ENCODE measurements around the gene CD5L. TPM values are rescaled to one million over a fixed set of nuclear protein-coding genes. Genes with fewer than 3 reads are reported as not detected.

CD5L gene
- total and polyA plus RNA-seq, 9 of the 15 experiments (the other 6 are each of a cell fraction or from before 2014, with no cell fraction given) = not detected

DNA sequence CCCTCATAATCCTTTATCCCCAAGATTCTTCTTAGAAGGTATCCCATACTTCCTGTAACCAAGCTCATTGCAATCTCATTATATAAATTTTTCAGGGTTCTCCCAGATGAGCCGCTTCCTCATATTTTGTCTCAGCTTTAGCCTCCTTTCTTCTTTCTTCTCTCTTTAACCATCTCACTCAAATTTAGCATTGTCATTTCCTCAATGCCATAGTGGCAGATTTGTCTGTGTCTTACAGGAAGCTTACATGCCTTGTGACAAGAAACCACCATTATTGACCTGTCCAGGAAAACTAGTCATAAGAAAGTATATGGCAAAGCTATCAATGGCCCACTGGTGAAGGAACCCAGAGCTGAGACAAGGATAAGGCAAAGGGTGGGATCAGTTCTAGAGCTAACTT, 58.7 kb downstream of the CD5L start:
- no peak for FAIRE-seq
- no peaks in the 10 kb centered on the region for H4K20me1 ChIP-seq (replicated peaks; ENCODE audit: control insufficient read depth, insufficient read depth, low read length)
- ChIA-PET CTCF (ENCODE audit: low intra/inter-chr PET ratio) (no interaction called here), POLR2A (no interaction called here)
- WGBS (ENCODE audit: insufficient coverage, low coverage, missing lambda C conversion rate) = 0% methylated on average over 1 of the region's 1 CpG
- no peak overlapping the region for H3K4me3 ChIP-seq
- no TSS peak for BruUV-seq (replicated peaks)
- H3K36me3 ChIP-seq (ENCODE audit: control insufficient read depth, insufficient read depth, low read length) = no peaks in the 10 kb centered on the region
- no peaks in the 10 kb centered on the region for H3K27me3 ChIP-seq (ENCODE audit: control insufficient read depth in 2 of 2, insufficient read depth in 2 of 2, low read length in 2 of 2)
- no peak overlapping the region for H3K9ac ChIP-seq (ENCODE audit: insufficient read depth in 1 of 2, low read depth in 2 of 2, low read length in 2 of 2)
- ATAC-seq = no peak
- no peak overlapping the region for H3K27ac ChIP-seq (ENCODE audit: extremely low read depth, low read depth, low read length)
- H3K9me1 ChIP-seq (ENCODE audit: control insufficient read depth, insufficient read depth, low read length) = no peaks in the 10 kb centered on the region
- in situ Hi-C loops (cut with MboI) = no loop called here
- no peak overlapping the region for H3K4me2 ChIP-seq (ENCODE audit: insufficient read depth, low read length)
- H3K79me2 ChIP-seq (ENCODE audit: control insufficient read depth, insufficient read depth, low read length) = no peaks in the 10 kb centered on the region
- H2AFZ ChIP-seq (ENCODE audit: low read depth, low read length) = no peak overlapping the region
- H3K9me3 ChIP-seq (replicated peaks; ENCODE audit: control insufficient read depth, insufficient read depth, low read depth, low read length) = no peaks in the 10 kb centered on the region
- intact Hi-C loops (cut with micrococcal nuclease) = no loop called here
- no peaks in the 10 kb centered on the region for H3K4me1 ChIP-seq (replicated peaks in 1 of 2; ENCODE audit: control insufficient read depth in 2 of 2, insufficient read depth in 2 of 2, low read length in 2 of 2)
- no peak for DNase-seq (ENCODE audit: extremely low read depth in 1 of 4, low spot score in 3 of 4)
- TF ChIP-seq, protein P1, sequence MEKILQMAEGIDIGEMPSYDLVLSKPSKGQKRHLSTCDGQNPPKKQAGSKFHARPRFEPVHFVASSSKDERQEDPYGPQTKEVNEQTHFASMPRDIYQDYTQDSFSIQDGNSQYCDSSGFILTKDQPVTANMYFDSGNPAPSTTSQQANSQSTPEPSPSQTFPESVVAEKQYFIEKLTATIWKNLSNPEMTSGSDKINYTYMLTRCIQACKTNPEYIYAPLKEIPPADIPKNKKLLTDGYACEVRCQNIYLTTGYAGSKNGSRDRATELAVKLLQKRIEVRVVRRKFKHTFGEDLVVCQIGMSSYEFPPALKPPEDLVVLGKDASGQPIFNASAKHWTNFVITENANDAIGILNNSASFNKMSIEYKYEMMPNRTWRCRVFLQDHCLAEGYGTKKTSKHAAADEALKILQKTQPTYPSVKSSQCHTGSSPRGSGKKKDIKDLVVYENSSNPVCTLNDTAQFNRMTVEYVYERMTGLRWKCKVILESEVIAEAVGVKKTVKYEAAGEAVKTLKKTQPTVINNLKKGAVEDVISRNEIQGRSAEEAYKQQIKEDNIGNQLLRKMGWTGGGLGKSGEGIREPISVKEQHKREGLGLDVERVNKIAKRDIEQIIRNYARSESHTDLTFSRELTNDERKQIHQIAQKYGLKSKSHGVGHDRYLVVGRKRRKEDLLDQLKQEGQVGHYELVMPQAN (IDR thresholded peaks at IDR 0.05; ENCODE audit: borderline replicate concordance) = no peak
- no peak for TF ChIP-seq RHOXF2B (CRISPR knock-in tag; conservative IDR thresholded peaks at IDR 0.05)
- no peak for TF ChIP-seq EZH2 (IDR thresholded peaks at IDR 0.05; ENCODE audit: borderline replicate concordance, low read depth, low read length)
- no peak for TF ChIP-seq POLR2H (tag; IDR thresholded peaks at IDR 0.05; ENCODE audit: low read depth)
- TF ChIP-seq BRF2 (IDR thresholded peaks at IDR 0.05; ENCODE audit: borderline replicate concordance, insufficient read depth, insufficient read length) = no peak
- TF ChIP-seq KLF1 (tag; IDR thresholded peaks at IDR 0.05) = no peak
- TF ChIP-seq COPS2 (conservative IDR thresholded peaks at IDR 0.05) = no peak
- TF ChIP-seq ZNF408 (CRISPR knock-in tag; IDR thresholded peaks at IDR 0.05; ENCODE audit: low read depth) = no peak
- no peak for TF ChIP-seq SMAD1 (IDR thresholded peaks at IDR 0.05; ENCODE audit: low read depth, low read length, partially characterized antibody)
- TF ChIP-seq TCFL5 (CRISPR knock-in tag; conservative IDR thresholded peaks at IDR 0.05) = no peak
- no peak for TF ChIP-seq SMC3 (conservative IDR thresholded peaks at IDR 0.05; ENCODE audit: insufficient read depth, low read depth, low read length)
- TF ChIP-seq SIN3A (IDR thresholded peaks at IDR 0.05; ENCODE audit: borderline replicate concordance in 2 of 2, control insufficient read depth in 1 of 2, low read depth in 2 of 2, low read length in 2 of 2) = no peak
- TF ChIP-seq, protein P2, sequence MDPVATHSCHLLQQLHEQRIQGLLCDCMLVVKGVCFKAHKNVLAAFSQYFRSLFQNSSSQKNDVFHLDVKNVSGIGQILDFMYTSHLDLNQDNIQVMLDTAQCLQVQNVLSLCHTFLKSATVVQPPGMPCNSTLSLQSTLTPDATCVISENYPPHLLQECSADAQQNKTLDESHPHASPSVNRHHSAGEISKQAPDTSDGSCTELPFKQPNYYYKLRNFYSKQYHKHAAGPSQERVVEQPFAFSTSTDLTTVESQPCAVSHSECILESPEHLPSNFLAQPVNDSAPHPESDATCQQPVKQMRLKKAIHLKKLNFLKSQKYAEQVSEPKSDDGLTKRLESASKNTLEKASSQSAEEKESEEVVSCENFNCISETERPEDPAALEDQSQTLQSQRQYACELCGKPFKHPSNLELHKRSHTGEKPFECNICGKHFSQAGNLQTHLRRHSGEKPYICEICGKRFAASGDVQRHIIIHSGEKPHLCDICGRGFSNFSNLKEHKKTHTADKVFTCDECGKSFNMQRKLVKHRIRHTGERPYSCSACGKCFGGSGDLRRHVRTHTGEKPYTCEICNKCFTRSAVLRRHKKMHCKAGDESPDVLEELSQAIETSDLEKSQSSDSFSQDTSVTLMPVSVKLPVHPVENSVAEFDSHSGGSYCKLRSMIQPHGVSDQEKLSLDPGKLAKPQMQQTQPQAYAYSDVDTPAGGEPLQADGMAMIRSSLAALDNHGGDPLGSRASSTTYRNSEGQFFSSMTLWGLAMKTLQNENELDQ (CRISPR knock-in tag; IDR thresholded peaks at IDR 0.05; ENCODE audit: borderline replicate concordance) = no peak
- no peak for TF ChIP-seq STAG1 (CRISPR knock-in tag; IDR thresholded peaks at IDR 0.05; ENCODE audit: borderline replicate concordance)

All from K562 (cell line).